Fibroblast of lung (primary cell): ENCODE measurements around the gene RPS15. TPM values are rescaled to one million over a fixed set of nuclear protein-coding genes. Genes with fewer than 3 reads are reported as not detected.
A peak's percentile ranks its signal among the peaks of the same experiment; 100 is the strongest.

Experiments
- DNase-seq, 2 donors: peaks; one replicate each; pipeline versions ENCODE4 v3.0.0 to v3.0.0-alpha.2; 2010; ENCODE audit warnings: low read depth in 2 of 2
- H2AFZ ChIP-seq: 2 replicates; pipeline ENCODE4 v1.5.1; 2012; ENCODE audit warnings: low read length, control low read depth, inconsistent platforms
- H3K27ac ChIP-seq: 2 replicates; pipeline ENCODE4 v1.5.1; 2011; ENCODE audit warnings: low read length, control low read depth; ENCODE audit not compliant: insufficient read depth
- H3K27me3 ChIP-seq: 2 replicates; pipeline ENCODE4 v1.5.1; 2011; ENCODE audit warnings: mild to moderate bottlenecking, low read length; ENCODE audit not compliant: control insufficient read depth, insufficient read depth
- H3K36me3 ChIP-seq: 2 replicates; pipeline ENCODE4 v1.5.1; 2011; ENCODE audit warnings: low read length; ENCODE audit not compliant: control insufficient read depth, insufficient read depth
- H3K4me1 ChIP-seq: 2 replicates; pipeline ENCODE4 v1.5.1; 2011; ENCODE audit warnings: low read length; ENCODE audit not compliant: control insufficient read depth, insufficient read depth; ENCODE audit errors: extremely low read depth
- H3K4me2 ChIP-seq: 2 replicates; pipeline ENCODE4 v1.5.1; 2011; ENCODE audit warnings: low read length, control low read depth; ENCODE audit not compliant: insufficient read depth; ENCODE audit errors: extremely low read depth
- H3K4me3 ChIP-seq, 4 experiments: fragments of 200-600 bp in 1 of 4; sonication (generic) in 1 of 4; replicated peaks in 1 of 4; 2 replicates each; pipeline ENCODE4 v1.5.1; 2011 to 2016; ENCODE audit warnings: low read length in 4 of 4, low read depth in 3 of 4, mild to moderate bottlenecking in 3 of 4, control low read depth in 2 of 4, inconsistent platforms in 1 of 4, mixed read lengths in 1 of 4; ENCODE audit not compliant: insufficient read depth in 1 of 4; ENCODE audit errors: control extremely low read depth in 1 of 4
- H3K79me2 ChIP-seq: 2 replicates; pipeline ENCODE4 v1.5.1; 2012; ENCODE audit warnings: mild to moderate bottlenecking, low read length, inconsistent platforms; ENCODE audit not compliant: control insufficient read depth, insufficient read depth
- H3K9ac ChIP-seq: 2 replicates; pipeline ENCODE4 v1.5.1; 2011; ENCODE audit warnings: mild to moderate bottlenecking, low read length, control low read depth; ENCODE audit not compliant: insufficient read depth
- H3K9me3 ChIP-seq: 2 replicates; pipeline ENCODE4 v1.5.1; 2012; ENCODE audit warnings: low read depth, low read length; ENCODE audit not compliant: control insufficient read depth, insufficient read depth
- H4K20me1 ChIP-seq: 2 replicates; pipeline ENCODE4 v1.5.1; 2011; ENCODE audit warnings: low read length; ENCODE audit not compliant: control insufficient read depth, insufficient read depth; ENCODE audit errors: extremely low read depth
- EZH2 ChIP-seq: IDR thresholded peaks from 2 replicates; pipeline ENCODE4 v1.5.1; 2012; ENCODE audit warnings: low read length, control low read depth, mild to moderate bottlenecking; ENCODE audit errors: missing control alignments
- polyA plus RNA-seq, 2 donors: library from polyadenylated mRNA; depleted of rRNA in 1 of 2; stranded (reverse) in 1 of 2; unstranded in 1 of 2; fragments of >200 nt; gene quantifications; 2 replicates each; pipeline ENCODE4 v1.2.1, GENCODE V29; 2011 to 2012; ENCODE audit warnings: missing spikeins in 1 of 2
- total RNA-seq: library from RNA; depleted of rRNA; stranded (reverse); fragments of >200 nt; gene quantifications from 2 replicates; pipeline ENCODE4 v1.2.1, GENCODE V29; 2014
- TF ChIP-seq, protein P1 (sequence below), 2 donors: IDR thresholded peaks in 1 of 2; conservative IDR thresholded peaks in 1 of 2; 1 replicate in 1 of 2; 2 replicates in 1 of 2; pipeline ENCODE4 v1.5.1; 2011 to 2012; ENCODE audit warnings: low read length in 2 of 2, control low read depth in 1 of 2, inconsistent platforms in 1 of 2, low read depth in 1 of 2, mild to moderate bottlenecking in 1 of 2

The RPS15 gene
- total and polyA plus RNA-seq, 2 donors (not counting 1 experiment from before 2014, with no cell fraction given) = 369 to 878 TPM

- TF ChIP-seq, protein P1, sequence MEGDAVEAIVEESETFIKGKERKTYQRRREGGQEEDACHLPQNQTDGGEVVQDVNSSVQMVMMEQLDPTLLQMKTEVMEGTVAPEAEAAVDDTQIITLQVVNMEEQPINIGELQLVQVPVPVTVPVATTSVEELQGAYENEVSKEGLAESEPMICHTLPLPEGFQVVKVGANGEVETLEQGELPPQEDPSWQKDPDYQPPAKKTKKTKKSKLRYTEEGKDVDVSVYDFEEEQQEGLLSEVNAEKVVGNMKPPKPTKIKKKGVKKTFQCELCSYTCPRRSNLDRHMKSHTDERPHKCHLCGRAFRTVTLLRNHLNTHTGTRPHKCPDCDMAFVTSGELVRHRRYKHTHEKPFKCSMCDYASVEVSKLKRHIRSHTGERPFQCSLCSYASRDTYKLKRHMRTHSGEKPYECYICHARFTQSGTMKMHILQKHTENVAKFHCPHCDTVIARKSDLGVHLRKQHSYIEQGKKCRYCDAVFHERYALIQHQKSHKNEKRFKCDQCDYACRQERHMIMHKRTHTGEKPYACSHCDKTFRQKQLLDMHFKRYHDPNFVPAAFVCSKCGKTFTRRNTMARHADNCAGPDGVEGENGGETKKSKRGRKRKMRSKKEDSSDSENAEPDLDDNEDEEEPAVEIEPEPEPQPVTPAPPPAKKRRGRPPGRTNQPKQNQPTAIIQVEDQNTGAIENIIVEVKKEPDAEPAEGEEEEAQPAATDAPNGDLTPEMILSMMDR (conservative IDR thresholded peaks at IDR 0.05 in 1 of 2, IDR thresholded peaks at IDR 0.05 in 1 of 2; ENCODE audit: low read depth in 1 of 2, low read length in 2 of 2) = no peak
- TF ChIP-seq EZH2 = peak; percentile 68
- DNase-seq = no peak
- no peaks in the 10 kb centered on the region for H4K20me1 ChIP-seq
- H3K9ac ChIP-seq = no peak overlapping the region
- no peak overlapping the region for H2AFZ ChIP-seq
- H3K27ac ChIP-seq = no peak overlapping the region
- H3K36me3 ChIP-seq = no peaks in the 10 kb centered on the region
- H3K4me1 ChIP-seq = peaks cover 3% of the 10 kb centered on the region
- H3K9me3 ChIP-seq = no peaks in the 10 kb centered on the region
- H3K4me3 ChIP-seq = peak overlapping the region in 1 of 4 experiments; percentile 47
- peak overlapping the region; percentile 48 for H3K4me2 ChIP-seq
- no peaks in the 10 kb centered on the region for H3K79me2 ChIP-seq
- H3K27me3 ChIP-seq = peaks cover 50% of the 10 kb centered on the region
These were observed 32.3 kb downstream of the RPS15 start for GRCh38 chr19:1470305-1471009.

GRCh38 chr19:1471010-1471514 lies 32.9 kb downstream of the RPS15 start:
- Histone ChIP-seq H3K27me3 (peaks cover 50% of the 10 kb centered on the region), H3K79me2 (no peaks in the 10 kb centered on the region), H3K4me1 (peaks cover 3% of the 10 kb centered on the region), H3K9ac (no peak overlapping the region), H3K36me3 (no peaks in the 10 kb centered on the region), H3K4me3 (no peak overlapping the region), H2AFZ (no peak overlapping the region), H3K4me2 (peak overlapping the region; percentile 48), H3K27ac (no peak overlapping the region), H4K20me1 (no peaks in the 10 kb centered on the region), H3K9me3 (no peaks in the 10 kb centered on the region)
- no peak for DNase-seq
- TF ChIP-seq, protein P1 (conservative IDR thresholded peaks at IDR 0.05 in 1 of 2, IDR thresholded peaks at IDR 0.05 in 1 of 2; ENCODE audit: low read depth in 1 of 2, low read length in 2 of 2) = no peak
- TF ChIP-seq EZH2 = peak; percentile 25

GRCh38 chr19:1471515-1472160 lies 33.4 kb downstream of the RPS15 start:
- Histone ChIP-seq H3K9me3 (no peaks in the 10 kb centered on the region), H3K9ac (no peak overlapping the region), H3K27ac (no peak overlapping the region), H2AFZ (no peak overlapping the region), H3K36me3 (no peaks in the 10 kb centered on the region), H3K27me3 (peaks cover 48% of the 10 kb centered on the region), H4K20me1 (no peaks in the 10 kb centered on the region), H3K79me2 (no peaks in the 10 kb centered on the region), H3K4me3 (no peak overlapping the region), H3K4me2 (no peak overlapping the region), H3K4me1 (peaks cover 3% of the 10 kb centered on the region)
- DNase-seq = no peak
- TF ChIP-seq, protein P1 (conservative IDR thresholded peaks at IDR 0.05 in 1 of 2, IDR thresholded peaks at IDR 0.05 in 1 of 2; ENCODE audit: low read depth in 1 of 2, low read length in 2 of 2) = peak; percentile 5 to 10
- peak; percentile 42 for TF ChIP-seq EZH2
